ENCODE measurements around the gene TMPRSS11E.
"Not testable (repeated sequence)": the region's sequence is repeated elsewhere in the genome, so short reads cannot be mapped to it uniquely, and the experiment has no call there.

TMPRSS11E gene

DNA sequence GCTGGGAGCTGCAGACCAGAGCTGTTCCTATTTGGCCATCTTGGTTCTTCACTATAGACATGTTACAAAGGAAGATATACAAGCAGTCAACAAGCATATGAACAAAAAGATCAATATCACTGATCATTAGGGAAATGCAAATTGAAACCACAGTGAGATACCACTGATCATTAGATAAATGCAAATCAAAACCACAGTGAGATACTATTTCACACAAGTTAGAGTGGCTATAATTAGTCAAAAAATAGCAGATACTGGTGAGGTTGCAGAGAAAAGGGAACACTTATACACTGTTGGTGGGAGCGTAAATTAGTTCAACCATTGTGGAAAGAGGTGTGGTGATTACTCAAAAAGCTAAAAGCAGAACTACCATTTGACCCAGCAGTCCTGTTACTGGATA, 58.2 kb downstream of the TMPRSS11E start:
- not testable (repeated sequence) for H3K4me1 ChIP-seq (ENCODE audit: low read length); H2AFZ ChIP-seq (ENCODE audit: low read depth, low read length); H3K27me3 ChIP-seq (ENCODE audit: low read depth, low read length); H3K79me2 ChIP-seq (ENCODE audit: low read length); H3K9ac ChIP-seq (ENCODE audit: low read length); H3K36me3 ChIP-seq (replicated peaks; ENCODE audit: low read depth, low read length); H3K4me2 ChIP-seq (ENCODE audit: low read length); H3K9me3 ChIP-seq (ENCODE audit: insufficient read depth, low read length); H4K20me1 ChIP-seq (ENCODE audit: insufficient read depth, low read length); H3K4me3 ChIP-seq (ENCODE audit: low read length); H3K27ac ChIP-seq (ENCODE audit: low read length)

DNA sequence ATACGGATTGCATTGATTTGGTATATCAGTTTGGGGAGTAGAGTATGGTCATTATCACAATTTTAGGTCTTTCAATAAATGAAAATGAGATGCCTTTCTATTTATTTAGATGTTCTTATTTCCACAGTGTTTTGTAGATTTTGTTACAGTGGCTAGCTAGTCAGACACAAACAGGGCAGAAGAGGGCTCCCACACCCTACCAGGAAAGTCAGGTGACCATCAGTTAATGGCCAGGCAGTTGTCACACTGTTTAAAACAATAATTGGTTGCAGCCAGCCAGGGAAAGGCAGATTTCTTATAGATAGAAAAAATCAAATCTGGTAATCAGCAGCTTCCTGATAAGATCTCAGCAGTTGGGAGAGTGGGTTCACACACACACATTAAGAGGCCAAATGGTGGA, 71.6 kb downstream of the TMPRSS11E start:
- TF ChIP-seq, protein P1, sequence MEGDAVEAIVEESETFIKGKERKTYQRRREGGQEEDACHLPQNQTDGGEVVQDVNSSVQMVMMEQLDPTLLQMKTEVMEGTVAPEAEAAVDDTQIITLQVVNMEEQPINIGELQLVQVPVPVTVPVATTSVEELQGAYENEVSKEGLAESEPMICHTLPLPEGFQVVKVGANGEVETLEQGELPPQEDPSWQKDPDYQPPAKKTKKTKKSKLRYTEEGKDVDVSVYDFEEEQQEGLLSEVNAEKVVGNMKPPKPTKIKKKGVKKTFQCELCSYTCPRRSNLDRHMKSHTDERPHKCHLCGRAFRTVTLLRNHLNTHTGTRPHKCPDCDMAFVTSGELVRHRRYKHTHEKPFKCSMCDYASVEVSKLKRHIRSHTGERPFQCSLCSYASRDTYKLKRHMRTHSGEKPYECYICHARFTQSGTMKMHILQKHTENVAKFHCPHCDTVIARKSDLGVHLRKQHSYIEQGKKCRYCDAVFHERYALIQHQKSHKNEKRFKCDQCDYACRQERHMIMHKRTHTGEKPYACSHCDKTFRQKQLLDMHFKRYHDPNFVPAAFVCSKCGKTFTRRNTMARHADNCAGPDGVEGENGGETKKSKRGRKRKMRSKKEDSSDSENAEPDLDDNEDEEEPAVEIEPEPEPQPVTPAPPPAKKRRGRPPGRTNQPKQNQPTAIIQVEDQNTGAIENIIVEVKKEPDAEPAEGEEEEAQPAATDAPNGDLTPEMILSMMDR (IDR thresholded peaks at IDR 0.05; ENCODE audit: low read depth, low read length), result no peak
- no peak for TF ChIP-seq EZH2phosphoT487 (IDR thresholded peaks at IDR 0.05; ENCODE audit: low read depth)
- Histone ChIP-seq H3K4me1 (ENCODE audit: low read length) (no peaks in the 10 kb centered on the region), H4K20me1 (ENCODE audit: insufficient read depth, low read length) (no peaks in the 10 kb centered on the region), H2AFZ (ENCODE audit: low read depth, low read length) (no peak overlapping the region), H3K27me3 (ENCODE audit: low read depth, low read length) (no peaks in the 10 kb centered on the region), H3K36me3 (replicated peaks; ENCODE audit: low read depth, low read length) (no peaks in the 10 kb centered on the region), H3K4me3 (ENCODE audit: low read length) (no peak overlapping the region), H3K27ac (ENCODE audit: low read length) (no peak overlapping the region), H3K4me2 (ENCODE audit: low read length) (no peak overlapping the region), H3K9me3 (ENCODE audit: insufficient read depth, low read length) (no peaks in the 10 kb centered on the region), H3K79me2 (ENCODE audit: low read length) (no peaks in the 10 kb centered on the region), H3K9ac (ENCODE audit: low read length) (no peak overlapping the region)

DNA sequence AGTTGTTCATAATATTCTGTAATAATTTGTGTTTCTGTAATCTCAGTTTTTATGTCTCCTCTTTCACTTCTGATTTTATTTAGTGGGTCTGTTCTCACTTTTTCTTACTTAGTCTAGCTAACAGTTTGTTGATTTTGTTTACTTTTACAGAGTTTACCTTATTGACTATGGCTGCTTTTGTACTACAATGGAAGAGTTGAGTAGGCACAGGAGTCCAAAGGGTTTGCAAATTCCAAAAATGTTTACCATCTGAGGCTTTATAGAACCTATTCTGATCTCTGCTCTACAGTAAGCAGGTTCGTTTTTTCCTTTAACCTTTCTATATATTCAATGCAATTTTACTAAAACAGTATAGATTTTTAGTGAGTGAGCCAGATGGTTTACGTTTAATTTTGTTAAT, 73.7 kb downstream of the TMPRSS11E start:
- H3K4me3 ChIP-seq (ENCODE audit: low read length), result no peak overlapping the region
- TF ChIP-seq, protein P1 (IDR thresholded peaks at IDR 0.05; ENCODE audit: low read depth, low read length), result no peak
- no peak for TF ChIP-seq EZH2phosphoT487 (IDR thresholded peaks at IDR 0.05; ENCODE audit: low read depth)
- H3K9ac ChIP-seq (ENCODE audit: low read length), result no peak overlapping the region
- H2AFZ ChIP-seq (ENCODE audit: low read depth, low read length), result no peak overlapping the region
- no peaks in the 10 kb centered on the region for H3K4me1 ChIP-seq (ENCODE audit: low read length)
- no peaks in the 10 kb centered on the region for H4K20me1 ChIP-seq (ENCODE audit: insufficient read depth, low read length)
- no peaks in the 10 kb centered on the region for H3K27me3 ChIP-seq (ENCODE audit: low read depth, low read length)
- no peak overlapping the region for H3K4me2 ChIP-seq (ENCODE audit: low read length)
- no peaks in the 10 kb centered on the region for H3K9me3 ChIP-seq (ENCODE audit: insufficient read depth, low read length)
- no peak overlapping the region for H3K27ac ChIP-seq (ENCODE audit: low read length)
- H3K79me2 ChIP-seq (ENCODE audit: low read length), result no peaks in the 10 kb centered on the region
- H3K36me3 ChIP-seq (replicated peaks; ENCODE audit: low read depth, low read length), result no peaks in the 10 kb centered on the region

DNA sequence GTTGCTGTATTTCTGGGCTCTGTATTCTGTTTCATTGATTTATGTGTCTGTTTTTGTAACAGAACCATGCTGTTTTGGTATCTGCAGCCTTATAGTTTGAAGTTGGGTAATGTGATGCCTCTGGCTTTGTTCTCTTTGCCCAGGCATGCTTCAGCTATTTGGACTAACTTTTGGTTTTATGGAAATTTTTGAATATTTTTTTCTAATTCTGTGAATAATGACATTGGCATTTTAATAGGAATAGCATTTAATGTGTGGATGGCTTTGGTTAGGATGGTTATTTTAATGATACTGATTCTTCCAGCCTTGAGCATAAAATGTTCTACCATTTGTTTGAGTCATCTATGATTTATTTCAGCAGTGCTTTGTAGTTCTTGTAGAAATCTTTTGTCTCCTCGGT, 75.0 kb downstream of the TMPRSS11E start:
- H2AFZ ChIP-seq (ENCODE audit: low read depth, low read length); H3K9me3 ChIP-seq (ENCODE audit: insufficient read depth, low read length); H3K4me1 ChIP-seq (ENCODE audit: low read length); H3K36me3 ChIP-seq (replicated peaks; ENCODE audit: low read depth, low read length); H4K20me1 ChIP-seq (ENCODE audit: insufficient read depth, low read length); H3K4me3 ChIP-seq (ENCODE audit: low read length); H3K9ac ChIP-seq (ENCODE audit: low read length); H3K27ac ChIP-seq (ENCODE audit: low read length); H3K4me2 ChIP-seq (ENCODE audit: low read length); H3K79me2 ChIP-seq (ENCODE audit: low read length); H3K27me3 ChIP-seq (ENCODE audit: low read depth, low read length): not testable (repeated sequence)

DNA sequence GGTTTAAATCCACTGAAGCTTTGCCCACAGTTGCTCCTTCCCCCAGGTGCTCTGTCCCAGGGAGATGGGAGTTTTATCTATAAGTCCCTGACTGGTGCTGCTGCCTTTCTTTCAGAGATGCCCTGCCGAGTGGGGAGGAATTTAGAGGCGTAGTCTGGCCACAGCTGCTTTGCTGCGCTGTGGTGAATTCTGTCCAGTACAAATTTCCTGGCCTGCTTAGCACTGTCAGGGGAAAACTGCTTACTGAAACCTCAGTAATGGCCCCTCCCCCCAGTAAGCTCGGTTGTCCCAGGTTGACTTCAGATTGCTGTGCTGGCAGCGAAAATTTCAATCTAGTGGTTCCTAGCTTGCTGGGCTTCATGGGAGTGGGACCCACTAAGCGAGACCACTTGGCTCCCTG, 88.7 kb downstream of the TMPRSS11E start:
- Histone ChIP-seq H3K27ac (ENCODE audit: low read length) (no peak overlapping the region), H3K9me3 (ENCODE audit: insufficient read depth, low read length) (no peaks in the 10 kb centered on the region), H3K4me1 (ENCODE audit: low read length) (no peaks in the 10 kb centered on the region), H3K36me3 (replicated peaks; ENCODE audit: low read depth, low read length) (no peaks in the 10 kb centered on the region), H2AFZ (ENCODE audit: low read depth, low read length) (no peak overlapping the region), H4K20me1 (ENCODE audit: insufficient read depth, low read length) (no peaks in the 10 kb centered on the region), H3K4me2 (ENCODE audit: low read length) (no peak overlapping the region), H3K79me2 (ENCODE audit: low read length) (no peaks in the 10 kb centered on the region), H3K4me3 (ENCODE audit: low read length) (no peak overlapping the region), H3K27me3 (ENCODE audit: low read depth, low read length) (no peaks in the 10 kb centered on the region), H3K9ac (ENCODE audit: low read length) (no peak overlapping the region)
- no peak for TF ChIP-seq EZH2phosphoT487 (IDR thresholded peaks at IDR 0.05; ENCODE audit: low read depth)
- TF ChIP-seq, protein P1 (IDR thresholded peaks at IDR 0.05; ENCODE audit: low read depth, low read length), result no peak
